IMR-90 (cell line): Measurements from ENCODE around the gene BMAL2. TPM values are rescaled to one million over a fixed set of nuclear protein-coding genes. Genes with fewer than 3 reads are reported as not detected.

ENCODE experiments used
- ATAC-seq: fragments of 200-7000 bp; cut with Tn5 transposase; 2 replicates; pipeline ENCODE4 v1.9.1; 2020; ENCODE audit warnings: low read depth, mild to moderate bottlenecking, moderate library complexity
- BruUV-seq: library from RNA; stranded (reverse); fragments of 400-500 nt; replicated peaks from 2 replicates; lab custom pipeline; 2021; lab: Mats Ljungman, UMichigan
- CTCF ChIA-PET: fragments of 300-600 bp; formaldehyde crosslinking; extraction: SDS; loops from one replicate; lab custom pipeline; 2021; ENCODE audit warnings: antibody characterized with exemption; lab: Yijun Ruan, JAX
- POLR2A ChIA-PET: fragments of 300-600 bp; sonication (Branson Sonifier 250); formaldehyde crosslinking; loops from one replicate; lab custom pipeline; 2022; ENCODE audit warnings: antibody characterized with exemption; ENCODE audit not compliant: unreplicated experiment; lab: Charles Lee
- DNase-seq: peaks from one replicate; pipeline ENCODE4 v3.0.0; 2013
- H2AFZ ChIP-seq: replicated peaks from 2 replicates; pipeline ENCODE3; 2013; ENCODE audit warnings: low read length, mild to moderate bottlenecking; ENCODE audit not compliant: poor library complexity
- H2AK5ac ChIP-seq: 2 replicates; pipeline ENCODE4 v1.6.1; 2013; ENCODE audit warnings: low read depth, low read length, inconsistent platforms
- H2AK9ac ChIP-seq: replicated peaks from 2 replicates; pipeline ENCODE3; 2013; ENCODE audit warnings: mild to moderate bottlenecking, low read depth, low read length, moderate library complexity; ENCODE audit not compliant: poor library complexity
- H2BK120ac ChIP-seq: 2 replicates; pipeline ENCODE4 v1.6.1; 2013; ENCODE audit warnings: low read depth, low read length, inconsistent platforms
- H2BK15ac ChIP-seq: 3 replicates; pipeline ENCODE4 v1.6.1; 2013; ENCODE audit warnings: low read depth, low read length, inconsistent platforms
- H2BK20ac ChIP-seq: 2 replicates; pipeline ENCODE4 v1.6.1; 2013; ENCODE audit warnings: low read depth, mild to moderate bottlenecking, inconsistent platforms, low read length, moderate library complexity
- H2BK5ac ChIP-seq: 2 replicates; pipeline ENCODE4 v1.6.1; 2013; ENCODE audit warnings: mild to moderate bottlenecking, low read depth, low read length, inconsistent platforms; ENCODE audit not compliant: poor library complexity, severe bottlenecking
- H3K14ac ChIP-seq: replicated peaks from 2 replicates; pipeline ENCODE4 v1.6.1; 2013; ENCODE audit warnings: low read depth, low read length, inconsistent platforms
- H3K18ac ChIP-seq: 2 replicates; pipeline ENCODE4 v1.6.1; 2013; ENCODE audit warnings: low read depth, low read length, control low read depth
- H3K23ac ChIP-seq: 2 replicates; pipeline ENCODE4 v1.6.1; 2013; ENCODE audit warnings: low read depth, low read length, inconsistent platforms
- H3K27ac ChIP-seq: 2 replicates; pipeline ENCODE4 v1.5.1; 2013; ENCODE audit warnings: mild to moderate bottlenecking, control low read depth, low read length; ENCODE audit not compliant: insufficient read depth
- H3K27me3 ChIP-seq: 2 replicates; pipeline ENCODE4 v1.6.1; 2013; ENCODE audit warnings: low read length; ENCODE audit not compliant: control insufficient read depth, insufficient read depth
- H3K36me3 ChIP-seq: 2 replicates; pipeline ENCODE4 v1.6.1; 2013; ENCODE audit warnings: low read length, mixed read lengths; ENCODE audit not compliant: control insufficient read depth, insufficient read depth
- H3K4ac ChIP-seq: 2 replicates; pipeline ENCODE4 v1.6.1; 2013; ENCODE audit warnings: low read depth, low read length, inconsistent platforms
- H3K4me1 ChIP-seq: 2 replicates; pipeline ENCODE4 v1.6.1; 2013; ENCODE audit warnings: low read length, mixed read lengths; ENCODE audit not compliant: control insufficient read depth, insufficient read depth
- H3K4me2 ChIP-seq: 2 replicates; pipeline ENCODE4 v1.6.1; 2013; ENCODE audit warnings: low read depth, mild to moderate bottlenecking, control low read depth, low read length, moderate library complexity
- H3K4me3 ChIP-seq: 2 replicates; pipeline ENCODE4 v1.5.1; 2013; ENCODE audit warnings: low read depth, mild to moderate bottlenecking, control low read depth, low read length, moderate library complexity; ENCODE audit not compliant: insufficient read depth
- H3K56ac ChIP-seq: 2 replicates; pipeline ENCODE4 v1.6.1; 2013; ENCODE audit warnings: low read length, inconsistent platforms; ENCODE audit not compliant: insufficient read depth; ENCODE audit errors: extremely low read depth
- H3K79me1 ChIP-seq, 2 experiments: 2 replicates each; pipeline ENCODE4 v1.6.1; 2013; ENCODE audit warnings: low read length in 2 of 2, inconsistent platforms in 1 of 2, low read depth in 1 of 2
- H3K9ac ChIP-seq: 2 replicates; pipeline ENCODE4 v1.6.1; 2013; ENCODE audit warnings: low read depth, low read length, control low read depth
- H3K9me1 ChIP-seq: 2 replicates; pipeline ENCODE4 v1.6.1; 2013; ENCODE audit warnings: low read length, inconsistent platforms; ENCODE audit not compliant: insufficient read depth
- H3K9me3 ChIP-seq: 2 replicates; pipeline ENCODE4 v1.6.1; 2013; ENCODE audit warnings: low read length; ENCODE audit not compliant: control insufficient read depth, insufficient read depth
- H4K20me1 ChIP-seq: 2 replicates; pipeline ENCODE4 v1.6.1; 2013; ENCODE audit warnings: low read length, inconsistent platforms; ENCODE audit not compliant: insufficient read depth
- H4K5ac ChIP-seq: 2 replicates; pipeline ENCODE4 v1.6.1; 2013; ENCODE audit warnings: mild to moderate bottlenecking, low read depth, low read length, control low read depth
- H4K8ac ChIP-seq, 2 experiments: 2 replicates each; pipeline ENCODE4 v1.6.1; 2013; ENCODE audit warnings: low read depth in 2 of 2, low read length in 2 of 2, control low read depth in 1 of 2, inconsistent platforms in 1 of 2
- H4K91ac ChIP-seq: 2 replicates; pipeline ENCODE4 v1.6.1; 2013; ENCODE audit warnings: low read depth, low read length, inconsistent platforms; ENCODE audit not compliant: insufficient read depth
- BHLHE40 ChIP-seq: fragments of 150-350 bp; IDR thresholded peaks from 2 replicates; pipeline ENCODE4 v1.6.1; 2016; ENCODE audit warnings: mild to moderate bottlenecking, low read depth, low read length
- CEBPB ChIP-seq: IDR thresholded peaks from 2 replicates; pipeline ENCODE4 v1.6.1; 2012; ENCODE audit warnings: low read depth, low read length, improper control_type of control experiment
- CHD1 ChIP-seq: IDR thresholded peaks from 2 replicates; pipeline ENCODE4 v1.6.1; 2012; ENCODE audit warnings: low read depth, low read length, improper control_type of control experiment
- CTCF ChIP-seq: conservative IDR thresholded peaks from 2 replicates; pipeline ENCODE4 v1.5.1; 2012; ENCODE audit warnings: mild to moderate bottlenecking, low read depth, low read length, improper control_type of control experiment
- ELK1 ChIP-seq: fragments of 150-350 bp; IDR thresholded peaks from 2 replicates; pipeline ENCODE4 v1.6.1; 2016; ENCODE audit warnings: low read depth, mild to moderate bottlenecking, low read length, moderate library complexity, borderline replicate concordance
- FOS ChIP-seq: fragments of 150-350 bp; IDR thresholded peaks from 2 replicates; pipeline ENCODE4 v1.6.1; 2016; ENCODE audit warnings: low read depth, low read length
- MAFK ChIP-seq: IDR thresholded peaks from 2 replicates; pipeline ENCODE4 v1.6.1; 2012; ENCODE audit warnings: low read depth, low read length, improper control_type of control experiment
- MAZ ChIP-seq: IDR thresholded peaks from 2 replicates; pipeline ENCODE4 v1.6.1; 2012; ENCODE audit warnings: low read depth, mild to moderate bottlenecking, low read length, improper control_type of control experiment, moderate library complexity, borderline replicate concordance
- NFE2L2 ChIP-seq: fragments of 150-350 bp; IDR thresholded peaks from 2 replicates; pipeline ENCODE4 v1.6.1; 2016; ENCODE audit warnings: low read depth, mild to moderate bottlenecking, low read length
- POLR2A ChIP-seq: IDR thresholded peaks from 2 replicates; pipeline ENCODE4 v1.6.1; 2012; ENCODE audit warnings: mild to moderate bottlenecking, low read depth, low read length
- RAD21 ChIP-seq: IDR thresholded peaks from 2 replicates; pipeline ENCODE4 v1.6.1; 2012; ENCODE audit warnings: low read length, improper control_type of control experiment
- RCOR1 ChIP-seq: IDR thresholded peaks from 2 replicates; pipeline ENCODE4 v1.6.1; 2012; ENCODE audit warnings: mild to moderate bottlenecking, low read length, improper control_type of control experiment; ENCODE audit not compliant: insufficient replicate concordance
- RFX5 ChIP-seq: IDR thresholded peaks from 2 replicates; pipeline ENCODE4 v1.8.0; 2012; ENCODE audit warnings: low read depth, mild to moderate bottlenecking, low read length, moderate library complexity
- SMC3 ChIP-seq: fragments of 150-350 bp; IDR thresholded peaks from 2 replicates; pipeline ENCODE4 v1.6.1; 2016; ENCODE audit warnings: low read depth, mild to moderate bottlenecking, antibody characterized with exemption, low read length, moderate library complexity
- WGBS, 2 experiments: methylation state at CpG; one replicate each; pipeline versions ENCODE4 v1.1.5 to v1.1.7; 2013; ENCODE audit warnings: missing lambda C conversion rate in 2 of 2; ENCODE audit not compliant: insufficient read length in 1 of 2; ENCODE audit errors: extremely low coverage in 2 of 2; 5-methylcytosine and 5-hydroxymethylcytosine counted together
- dilution Hi-C: fragments of 300-500 bp; cut with HindIII; formaldehyde crosslinking; loops from one replicate; pipeline ENCODE4 v1.14.3; 2018; ENCODE audit warnings: low sequenced_read_pairs; ENCODE audit not compliant: unreplicated experiment
- in situ Hi-C: fragments of 300-500 bp; cut with MboI; formaldehyde crosslinking; loops from 3 replicates; pipeline ENCODE4 v1.14.3; 2019; ENCODE audit warnings: low sequenced_read_pairs, inconsistent platforms, mixed read lengths
- intact Hi-C: fragments of 100-400 bp; cut with micrococcal nuclease; formaldehyde crosslinking; loops from 2 replicates; pipeline ENCODE4 v1.10.0; 2022
- polyA plus RNA-seq, 3 experiments: library from polyadenylated mRNA; depleted of rRNA; stranded (reverse); fragments of >200 nt; gene quantifications; 2 replicates each; pipeline ENCODE4 v1.2.3, GENCODE V29; 2012; ENCODE audit warnings: low replicate concordance in 1 of 3
- total RNA-seq: library from RNA; depleted of rRNA; stranded (reverse); fragments of >200 nt; gene quantifications from 2 replicates; pipeline ENCODE4 v1.2.3, GENCODE V29; 2012

BMAL2 gene
- total and polyA plus RNA-seq, 2 of the 4 experiments (the other 2 are of a cell fraction) = 11.0 to 57.0 TPM

- no peak overlapping the region for H3K4me3 ChIP-seq
- H2AFZ ChIP-seq = no peak overlapping the region
- H2AK9ac ChIP-seq = no peak overlapping the region
- H3K14ac ChIP-seq = peak overlapping the region; percentile 33; the same call in 1 of the 2 replicates
- peaks cover 30 to 57% of the 10 kb centered on the region in 2 experiments for H3K79me1 ChIP-seq
- H3K27me3 ChIP-seq = no peaks in the 10 kb centered on the region
- H3K36me3 ChIP-seq = no peaks in the 10 kb centered on the region
- intact Hi-C loops (no loop called here), in situ Hi-C loops (no loop called here), dilution Hi-C loops (no loop called here)
- peak overlapping the region; percentile 31; the same call in 1 of the 2 replicates for H3K23ac ChIP-seq
- H3K4me2 ChIP-seq = peak overlapping the region; percentile 32; the same call in 1 of the 2 replicates
- BruUV-seq = no TSS peak
- ChIA-PET POLR2A (interaction anchor here (0.7 kb wide), 1 partner anchor 416 kb away, joined by 9 read pairs; no protein-coding TSS in a partner anchor), CTCF (no interaction called here)
- H2AK5ac ChIP-seq = peak overlapping the region; percentile 30
- H3K27ac ChIP-seq = no peak overlapping the region
- H4K91ac ChIP-seq = no peak overlapping the region
- no peak overlapping the region for H2BK5ac ChIP-seq
- 60% methylated on average over 1 of the region's 5 CpGs; no CpG with 5 or more reads in 1 of the 2 experiments for WGBS, 2 experiments
- peaks cover 15% of the 10 kb centered on the region for H3K4me1 ChIP-seq
- no peak for DNase-seq
- no peak overlapping the region; the same call in 2 of the 3 replicates for H2BK15ac ChIP-seq
- H3K9me3 ChIP-seq = no peaks in the 10 kb centered on the region
- no peak overlapping the region for H3K18ac ChIP-seq
- no peak overlapping the region for H3K56ac ChIP-seq
- H3K9ac ChIP-seq = no peak overlapping the region
- peak overlapping the region; percentile 55; the same call in 1 of the 2 replicates for H4K5ac ChIP-seq
- H3K9me1 ChIP-seq = peaks cover 13% of the 10 kb centered on the region
- H2BK120ac ChIP-seq = 0 out of 2 replicates have a peak overlapping the region, but pooled peaks have one; percentile 10
- H3K4ac ChIP-seq = peak overlapping the region; percentile 31; the same call in 1 of the 2 replicates
- H4K8ac ChIP-seq = peak overlapping the region in 1 of 2 experiments; percentile 24; a peak in 2 of 4 replicates
- no peak overlapping the region for H2BK20ac ChIP-seq
- TF ChIP-seq FOS = no peak
- TF ChIP-seq POLR2A = no peak
- TF ChIP-seq BHLHE40 = no peak
- no peak for TF ChIP-seq RFX5
- TF ChIP-seq RCOR1 = no peak
- TF ChIP-seq ELK1 = no peak
- no peak for TF ChIP-seq CTCF
- no peak for TF ChIP-seq CEBPB
- no peak for TF ChIP-seq SMC3
- no peak for TF ChIP-seq MAZ
- TF ChIP-seq CHD1 = no peak
- TF ChIP-seq NFE2L2 = no peak
- no peak for TF ChIP-seq MAFK
- TF ChIP-seq RAD21 = no peak
- no peak for ATAC-seq
- no peaks in the 10 kb centered on the region for H4K20me1 ChIP-seq
These were observed 3.0 kb downstream of the BMAL2 start for GRCh38 chr12:27335364-27336281.
